ENCODE results near the gene UBXN4. TPM values are rescaled to one million over a fixed set of nuclear protein-coding genes. Genes with fewer than 3 reads are reported as not detected.

The UBXN4 gene
- total RNA-seq, 1 experiment from 2014 or later: 69.7 TPM

DNA sequence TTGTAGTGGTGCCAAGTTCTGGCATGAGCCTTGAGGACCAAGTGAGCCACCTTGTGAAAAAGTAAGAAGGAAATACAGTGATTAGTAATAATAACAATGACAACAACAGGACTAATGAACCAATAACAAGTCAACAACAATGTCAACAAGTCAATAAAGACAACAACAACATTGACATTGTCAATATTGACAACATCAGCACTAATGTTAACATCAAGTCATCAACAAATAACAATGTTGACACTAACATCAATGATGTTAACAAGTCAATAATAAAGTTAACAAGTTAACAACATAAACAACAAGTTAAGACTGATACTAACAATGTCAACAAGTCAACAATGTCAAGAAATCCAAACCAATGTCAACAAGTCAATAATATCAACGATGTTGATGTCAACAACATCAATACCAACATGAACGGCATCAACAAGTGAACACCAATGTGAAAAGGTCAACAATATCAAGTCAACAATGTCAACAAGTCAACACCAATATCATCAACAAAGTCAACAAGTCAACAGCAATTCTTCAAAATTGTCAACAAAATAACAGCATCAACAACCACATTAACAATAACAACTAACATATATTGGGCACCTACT lies 71.4 kb downstream of the UBXN4 start:
- H3K9ac ChIP-seq (ENCODE audit: low read length): no peak overlapping the region
- no peaks in the 10 kb centered on the region for H4K20me1 ChIP-seq (ENCODE audit: insufficient read depth)
- no peaks in the 10 kb centered on the region for H3K4me1 ChIP-seq (ENCODE audit: control insufficient read depth in 1 of 2, insufficient read depth in 2 of 2, low read length in 2 of 2)
- ChIA-PET CTCF (no interaction called here), POLR2A (no interaction called here), RAD21 (ENCODE audit: low non-redundant PET in 1 of 2, low total read pairs in 2 of 2, uncharacterized antibody in 2 of 2, unreplicated experiment in 2 of 2) (no interaction called here)
- H3K9me2 ChIP-seq (ENCODE audit: insufficient read depth): no peaks in the 10 kb centered on the region
- no peaks in the 10 kb centered on the region for H3K27me3 ChIP-seq (ENCODE audit: insufficient read depth, low read length)
- BruUV-seq (replicated peaks): no TSS peak
- H3K4me2 ChIP-seq (ENCODE audit: low read length): no peak overlapping the region
- no peaks in the 10 kb centered on the region for H3K9me3 ChIP-seq (ENCODE audit: control insufficient read depth in 1 of 2, insufficient read depth in 1 of 2, low read depth in 1 of 2, low read length in 2 of 2)
- H3K36me3 ChIP-seq (ENCODE audit: control insufficient read depth in 1 of 2, insufficient read depth in 2 of 2, low read length in 2 of 2): no peaks in the 10 kb centered on the region
- H3K79me2 ChIP-seq (ENCODE audit: insufficient read depth, low read length): no peaks in the 10 kb centered on the region
- no peak overlapping the region for H3K27ac ChIP-seq (ENCODE audit: low read depth, low read length)
- TF ChIP-seq EZH2phosphoT487 (IDR thresholded peaks at IDR 0.05; ENCODE audit: borderline replicate concordance) (no peak), EZH2 (IDR thresholded peaks at IDR 0.05) (no peak), SIN3A (IDR thresholded peaks at IDR 0.05; ENCODE audit: low read depth) (no peak), POLR2AphosphoS5 (IDR thresholded peaks at IDR 0.05; ENCODE audit: low read depth, low read length) (no peak), SRF (IDR thresholded peaks at IDR 0.05; ENCODE audit: low read depth) (no peak), FOSL1 (IDR thresholded peaks at IDR 0.05; ENCODE audit: low read depth) (no peak)
- TF ChIP-seq, protein P1, sequence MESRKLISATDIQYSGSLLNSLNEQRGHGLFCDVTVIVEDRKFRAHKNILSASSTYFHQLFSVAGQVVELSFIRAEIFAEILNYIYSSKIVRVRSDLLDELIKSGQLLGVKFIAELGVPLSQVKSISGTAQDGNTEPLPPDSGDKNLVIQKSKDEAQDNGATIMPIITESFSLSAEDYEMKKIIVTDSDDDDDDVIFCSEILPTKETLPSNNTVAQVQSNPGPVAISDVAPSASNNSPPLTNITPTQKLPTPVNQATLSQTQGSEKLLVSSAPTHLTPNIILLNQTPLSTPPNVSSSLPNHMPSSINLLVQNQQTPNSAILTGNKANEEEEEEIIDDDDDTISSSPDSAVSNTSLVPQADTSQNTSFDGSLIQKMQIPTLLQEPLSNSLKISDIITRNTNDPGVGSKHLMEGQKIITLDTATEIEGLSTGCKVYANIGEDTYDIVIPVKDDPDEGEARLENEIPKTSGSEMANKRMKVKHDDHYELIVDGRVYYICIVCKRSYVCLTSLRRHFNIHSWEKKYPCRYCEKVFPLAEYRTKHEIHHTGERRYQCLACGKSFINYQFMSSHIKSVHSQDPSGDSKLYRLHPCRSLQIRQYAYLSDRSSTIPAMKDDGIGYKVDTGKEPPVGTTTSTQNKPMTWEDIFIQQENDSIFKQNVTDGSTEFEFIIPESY (IDR thresholded peaks at IDR 0.05; ENCODE audit: extremely low read depth, insufficient replicate concordance, low read length): no peak
- ATAC-seq (no peak), DNase-seq (ENCODE audit: low read depth, low spot score) (no peak)
- H3K4me3 ChIP-seq (replicated peaks in 1 of 2; ENCODE audit: low read depth in 1 of 2, low read length in 2 of 2): no peak overlapping the region
- intact Hi-C loops (cut with micrococcal nuclease): loop anchor here (10.0 kb wide), 1 partner anchor 572 kb away; no protein-coding TSS in a partner anchor
- no peak overlapping the region for H2AFZ ChIP-seq (ENCODE audit: low read depth, low read length, poor library complexity, severe bottlenecking)

DNA sequence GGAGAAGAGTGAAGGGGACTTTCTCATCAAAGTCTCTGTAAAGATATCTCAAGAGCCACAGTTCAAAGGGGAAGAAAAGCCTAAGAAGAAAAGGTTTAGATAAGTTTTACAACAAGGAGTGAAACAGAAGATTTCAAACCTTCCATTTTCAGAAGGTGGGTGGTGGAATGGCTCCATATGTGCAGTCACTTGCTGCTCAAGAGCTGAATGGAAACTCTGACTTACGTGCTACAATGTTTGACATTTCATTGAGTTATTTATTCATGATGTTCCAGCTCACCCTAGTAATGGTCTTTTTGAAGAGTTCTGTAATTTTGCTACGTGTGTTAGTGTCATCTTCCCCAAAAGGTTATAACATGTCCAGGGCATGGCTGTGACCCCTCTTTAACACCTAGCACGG lies 73.6 kb downstream of the UBXN4 start:
- H3K36me3 ChIP-seq (ENCODE audit: control insufficient read depth in 1 of 2, insufficient read depth in 2 of 2, low read length in 2 of 2): no peaks in the 10 kb centered on the region
- CTCF ChIA-PET: no interaction called here
- RAD21 ChIA-PET (ENCODE audit: low non-redundant PET in 1 of 2, low total read pairs in 2 of 2, uncharacterized antibody in 2 of 2, unreplicated experiment in 2 of 2): no interaction called here
- H3K9ac ChIP-seq (ENCODE audit: low read length): no peak overlapping the region
- intact Hi-C loops (cut with micrococcal nuclease): loop anchor here (10.0 kb wide), 1 partner anchor 570 kb away; no protein-coding TSS in a partner anchor
- POLR2A ChIA-PET: no interaction called here
- DNase-seq (ENCODE audit: low read depth, low spot score): no peak
- H3K27ac ChIP-seq (ENCODE audit: low read depth, low read length): no peak overlapping the region
- H3K79me2 ChIP-seq (ENCODE audit: insufficient read depth, low read length): no peaks in the 10 kb centered on the region
- no peaks in the 10 kb centered on the region for H3K27me3 ChIP-seq (ENCODE audit: insufficient read depth, low read length)
- H2AFZ ChIP-seq (ENCODE audit: low read depth, low read length, poor library complexity, severe bottlenecking): no peak overlapping the region
- no peaks in the 10 kb centered on the region for H3K4me1 ChIP-seq (ENCODE audit: control insufficient read depth in 1 of 2, insufficient read depth in 2 of 2, low read length in 2 of 2)
- ATAC-seq: no peak
- no peak overlapping the region for H3K4me3 ChIP-seq (replicated peaks in 1 of 2; ENCODE audit: low read depth in 1 of 2, low read length in 2 of 2)
- H3K4me2 ChIP-seq (ENCODE audit: low read length): no peak overlapping the region
- H3K9me2 ChIP-seq (ENCODE audit: insufficient read depth): no peaks in the 10 kb centered on the region
- no peaks in the 10 kb centered on the region for H4K20me1 ChIP-seq (ENCODE audit: insufficient read depth)
- BruUV-seq (replicated peaks): no TSS peak
- no peaks in the 10 kb centered on the region for H3K9me3 ChIP-seq (ENCODE audit: control insufficient read depth in 1 of 2, insufficient read depth in 1 of 2, low read depth in 1 of 2, low read length in 2 of 2)
- TF ChIP-seq RAD21 (IDR thresholded peaks at IDR 0.05; ENCODE audit: low read depth) (no peak), ZFX (IDR thresholded peaks at IDR 0.05) (no peak), EZH2phosphoT487 (IDR thresholded peaks at IDR 0.05; ENCODE audit: borderline replicate concordance) (no peak), POLR2A (IDR thresholded peaks at IDR 0.05; ENCODE audit: borderline replicate concordance, extremely low read depth, insufficient read depth, insufficient read length) (no peak), ELF1 (IDR thresholded peaks at IDR 0.05; ENCODE audit: borderline replicate concordance, low read depth) (no peak)
- TF ChIP-seq, protein P2, sequence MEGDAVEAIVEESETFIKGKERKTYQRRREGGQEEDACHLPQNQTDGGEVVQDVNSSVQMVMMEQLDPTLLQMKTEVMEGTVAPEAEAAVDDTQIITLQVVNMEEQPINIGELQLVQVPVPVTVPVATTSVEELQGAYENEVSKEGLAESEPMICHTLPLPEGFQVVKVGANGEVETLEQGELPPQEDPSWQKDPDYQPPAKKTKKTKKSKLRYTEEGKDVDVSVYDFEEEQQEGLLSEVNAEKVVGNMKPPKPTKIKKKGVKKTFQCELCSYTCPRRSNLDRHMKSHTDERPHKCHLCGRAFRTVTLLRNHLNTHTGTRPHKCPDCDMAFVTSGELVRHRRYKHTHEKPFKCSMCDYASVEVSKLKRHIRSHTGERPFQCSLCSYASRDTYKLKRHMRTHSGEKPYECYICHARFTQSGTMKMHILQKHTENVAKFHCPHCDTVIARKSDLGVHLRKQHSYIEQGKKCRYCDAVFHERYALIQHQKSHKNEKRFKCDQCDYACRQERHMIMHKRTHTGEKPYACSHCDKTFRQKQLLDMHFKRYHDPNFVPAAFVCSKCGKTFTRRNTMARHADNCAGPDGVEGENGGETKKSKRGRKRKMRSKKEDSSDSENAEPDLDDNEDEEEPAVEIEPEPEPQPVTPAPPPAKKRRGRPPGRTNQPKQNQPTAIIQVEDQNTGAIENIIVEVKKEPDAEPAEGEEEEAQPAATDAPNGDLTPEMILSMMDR (IDR thresholded peaks at IDR 0.05 in 2 of 3, conservative IDR thresholded peaks at IDR 0.05 in 1 of 3; ENCODE audit: borderline replicate concordance in 1 of 3, insufficient read depth in 1 of 3, low read depth in 2 of 3, low read length in 2 of 3): no peak
- TF ChIP-seq, protein P1 (IDR thresholded peaks at IDR 0.05; ENCODE audit: extremely low read depth, insufficient replicate concordance, low read length): no peak
